HepG2 (cell line): ENCODE results near the gene SLC25A15. TPM values are rescaled to one million over a fixed set of nuclear protein-coding genes. Genes with fewer than 3 reads are reported as not detected.

Experiments
- AKNA ChIP-seq: sonication (generic); formaldehyde crosslinking; IDR thresholded peaks from 2 replicates; pipeline ENCODE4 v1.4.0; 2020; ENCODE audit warnings: missing genetic modification reagents, borderline replicate concordance
- ATF6 ChIP-seq: sonication (generic); formaldehyde crosslinking; conservative IDR thresholded peaks from 2 replicates; pipeline ENCODE4 v1.4.0; 2020; ENCODE audit warnings: missing genetic modification reagents
- HCFC1 ChIP-seq: fragments of 150-350 bp; IDR thresholded peaks from 2 replicates; pipeline ENCODE4 v1.6.1; 2014; ENCODE audit warnings: low read depth, low read length
- HMG20B ChIP-seq: conservative IDR thresholded peaks from 2 replicates; pipeline ENCODE4 v1.6.1; 2016; ENCODE audit warnings: missing genetic modification reagents, missing compliant biosample characterization
- HOXA5 ChIP-seq: sonication (generic); formaldehyde crosslinking; IDR thresholded peaks from 2 replicates; pipeline ENCODE4 v1.4.0; 2020; ENCODE audit warnings: missing genetic modification reagents
- MTF1 ChIP-seq: sonication (generic); formaldehyde crosslinking; IDR thresholded peaks from 2 replicates; pipeline ENCODE4 v1.5.0; 2020; ENCODE audit warnings: missing genetic modification reagents
- TCF7 ChIP-seq: sonication (generic); IDR thresholded peaks from 2 replicates; pipeline ENCODE4 v1.6.1; 2016; ENCODE audit warnings: antibody characterized with exemption, low read depth
- TFDP2 ChIP-seq: sonication (generic); formaldehyde crosslinking; IDR thresholded peaks from 2 replicates; pipeline ENCODE4 v1.4.0; 2020; ENCODE audit warnings: missing genetic modification reagents
- ZBTB2 ChIP-seq: sonication (generic); formaldehyde crosslinking; IDR thresholded peaks from 2 replicates; pipeline ENCODE4 v1.8.0; 2022; ENCODE audit warnings: low read depth, missing genetic modification reagents
- ZBTB44 ChIP-seq: sonication (generic); formaldehyde crosslinking; IDR thresholded peaks from 2 replicates; pipeline ENCODE4 v1.4.0; 2020; ENCODE audit warnings: missing genetic modification reagents
- ZNF124 ChIP-seq: sonication (generic); formaldehyde crosslinking; IDR thresholded peaks from 2 replicates; pipeline ENCODE4 v1.4.0; 2020; ENCODE audit warnings: missing genetic modification reagents
- ZNF281 ChIP-seq: sonication (generic); formaldehyde crosslinking; IDR thresholded peaks from 2 replicates; pipeline ENCODE4 v1.4.0; 2020; ENCODE audit warnings: missing genetic modification reagents, borderline replicate concordance
- ZNF589 ChIP-seq: sonication (generic); formaldehyde crosslinking; conservative IDR thresholded peaks from 2 replicates; pipeline ENCODE4 v1.8.0; 2022; ENCODE audit warnings: mild to moderate bottlenecking, moderate library complexity, missing genetic modification reagents
- ZNF879 ChIP-seq: sonication (generic); formaldehyde crosslinking; IDR thresholded peaks from 2 replicates; pipeline ENCODE4 v1.8.1; 2023; ENCODE audit warnings: missing genetic modification reagents
- polyA plus RNA-seq, 8 experiments: library from polyadenylated mRNA; depleted of rRNA in 3 of 8; stranded (reverse) in 7 of 8; unstranded in 1 of 8; fragments of >200 nt; fragmentation: Illumina TruSeq in 4 of 8; extraction: Trizol in 4 of 8; gene quantifications; 2 replicates each; pipeline versions ENCODE4 v1.2.1 to v1.2.3, GENCODE V29; 2011 to 2016; ENCODE audit warnings: low read depth in 4 of 8, missing spikeins in 1 of 8, mixed read lengths in 1 of 8; ENCODE audit not compliant: insufficient read depth in 1 of 8
- total RNA-seq, 5 experiments: library from RNA; depleted of rRNA; stranded (reverse); fragments of >200 nt; fragmentation: Illumina TruSeq; extraction: Trizol; gene quantifications; 2 replicates each; pipeline ENCODE4 v1.2.3, GENCODE V29; 2016; ENCODE audit warnings: low read depth in 1 of 5

The SLC25A15 gene
- total and polyA plus RNA-seq, 2 of the 13 experiments (the other 11 are each of a cell fraction or from before 2014, with no cell fraction given), result 17.3 to 39.1 TPM

- TF ChIP-seq ZNF589 (CRISPR knock-in tag), result peak; percentile 57; the same call in 1 of the 2 replicates
- TF ChIP-seq ZNF124 (CRISPR knock-in tag), result no peak; the same call in 1 of the 2 replicates
- TF ChIP-seq ZNF281 (CRISPR knock-in tag), result no peak
- no peak for TF ChIP-seq AKNA (CRISPR knock-in tag)
- TF ChIP-seq HOXA5 (CRISPR knock-in tag), result peak; percentile 77; the same call in 1 of the 2 replicates
- TF ChIP-seq HCFC1, result peak; percentile 87
- peak; percentile 83 for TF ChIP-seq TFDP2 (CRISPR knock-in tag)
- TF ChIP-seq ZBTB2 (CRISPR knock-in tag), result peak; percentile 64; the same call in 1 of the 2 replicates
- peak; percentile 79; the same call in 1 of the 2 replicates for TF ChIP-seq HMG20B (CRISPR knock-in tag)
- peak; percentile 29; the same call in 1 of the 2 replicates for TF ChIP-seq TCF7
- 0 out of 2 replicates have a peak, but pooled peaks have one; percentile 82 for TF ChIP-seq ZBTB44
- no peak for TF ChIP-seq MTF1 (CRISPR knock-in tag)
- no peak for TF ChIP-seq ATF6 (CRISPR knock-in tag)
- peak; percentile 59; the same call in 1 of the 2 replicates for TF ChIP-seq ZNF879 (CRISPR knock-in tag)
Observed at GRCh38 chr13:40770934-40771618, 18.3 kb upstream of the SLC25A15 start, which contains the start of gene MRPS31 (continued).
